Measurements from ENCODE around the gene KRTAP5-9. TPM values are rescaled to one million over a fixed set of nuclear protein-coding genes. Genes with fewer than 3 reads are reported as not detected.
"Not testable (repeated sequence)": the region's sequence is repeated elsewhere in the genome, so short reads cannot be mapped to it uniquely, and the experiment has no call there.

KRTAP5-9 gene
- total RNA-seq, 1 donor from 2014 or later: 0.76 TPM

DNA sequence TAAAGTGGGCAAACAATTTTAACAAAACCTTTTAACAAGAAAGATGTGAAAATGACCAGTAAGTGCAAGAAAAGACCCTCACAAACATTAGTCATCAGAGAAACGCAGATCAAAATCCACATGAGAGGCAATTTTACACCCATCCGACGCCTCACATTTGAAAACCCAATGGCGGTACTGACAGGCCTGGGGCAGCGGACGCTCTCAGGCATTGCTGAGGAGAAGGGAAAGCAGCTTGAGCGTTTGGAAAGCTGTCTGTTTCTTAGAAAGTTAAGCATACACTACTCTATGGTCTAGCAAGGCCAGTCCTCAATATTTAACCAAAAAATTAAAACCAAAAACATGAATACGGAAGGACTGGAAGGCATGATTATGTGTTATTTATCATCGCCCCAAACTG, 12.4 kb upstream of the KRTAP5-9 start:
- no peak overlapping the region for H3K27ac Mint-ChIP-seq (ENCODE audit: unreplicated experiment)
- no peak overlapping the region for H3K4me3 Mint-ChIP-seq (ENCODE audit: unreplicated experiment)
- peaks cover 8% of the 10 kb centered on the region for H3K36me3 Mint-ChIP-seq (ENCODE audit: unreplicated experiment)
- H3K4me1 Mint-ChIP-seq (ENCODE audit: low read depth, unreplicated experiment): no peaks in the 10 kb centered on the region
- no peaks in the 10 kb centered on the region for H3K27me3 Mint-ChIP-seq (ENCODE audit: unreplicated experiment)
- TF ChIP-seq, protein P1, sequence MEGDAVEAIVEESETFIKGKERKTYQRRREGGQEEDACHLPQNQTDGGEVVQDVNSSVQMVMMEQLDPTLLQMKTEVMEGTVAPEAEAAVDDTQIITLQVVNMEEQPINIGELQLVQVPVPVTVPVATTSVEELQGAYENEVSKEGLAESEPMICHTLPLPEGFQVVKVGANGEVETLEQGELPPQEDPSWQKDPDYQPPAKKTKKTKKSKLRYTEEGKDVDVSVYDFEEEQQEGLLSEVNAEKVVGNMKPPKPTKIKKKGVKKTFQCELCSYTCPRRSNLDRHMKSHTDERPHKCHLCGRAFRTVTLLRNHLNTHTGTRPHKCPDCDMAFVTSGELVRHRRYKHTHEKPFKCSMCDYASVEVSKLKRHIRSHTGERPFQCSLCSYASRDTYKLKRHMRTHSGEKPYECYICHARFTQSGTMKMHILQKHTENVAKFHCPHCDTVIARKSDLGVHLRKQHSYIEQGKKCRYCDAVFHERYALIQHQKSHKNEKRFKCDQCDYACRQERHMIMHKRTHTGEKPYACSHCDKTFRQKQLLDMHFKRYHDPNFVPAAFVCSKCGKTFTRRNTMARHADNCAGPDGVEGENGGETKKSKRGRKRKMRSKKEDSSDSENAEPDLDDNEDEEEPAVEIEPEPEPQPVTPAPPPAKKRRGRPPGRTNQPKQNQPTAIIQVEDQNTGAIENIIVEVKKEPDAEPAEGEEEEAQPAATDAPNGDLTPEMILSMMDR (IDR thresholded peaks at IDR 0.05; ENCODE audit: partially characterized antibody, unreplicated experiment): no peak
- no peak for DNase-seq
- peaks cover 10% of the 10 kb centered on the region for H3K9me3 Mint-ChIP-seq (ENCODE audit: unreplicated experiment)

DNA sequence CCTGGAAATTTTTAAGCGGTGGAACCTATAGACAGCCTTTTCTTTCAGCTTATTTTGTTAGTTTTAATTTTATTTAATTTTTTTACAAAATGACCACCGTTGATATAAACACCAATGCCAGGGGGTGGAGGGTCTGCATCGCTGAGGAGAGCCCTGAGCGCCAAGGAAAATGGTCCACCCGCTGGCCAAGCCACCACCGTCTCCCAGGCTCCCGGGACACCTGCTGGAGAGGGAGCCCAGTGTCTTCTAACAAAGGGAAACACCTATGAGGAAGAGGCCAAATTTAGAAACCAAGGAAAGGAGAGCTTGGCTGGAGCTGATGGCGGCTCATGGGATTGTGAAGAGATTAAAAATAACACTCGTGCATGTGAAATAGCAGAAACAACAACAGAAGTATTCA, 10.7 kb upstream of the KRTAP5-9 start:
- no peak for DNase-seq
- Mint-ChIP-seq H3K4me3 (ENCODE audit: unreplicated experiment) (no peak overlapping the region), H3K27me3 (ENCODE audit: unreplicated experiment) (no peaks in the 10 kb centered on the region), H3K4me1 (ENCODE audit: low read depth, unreplicated experiment) (no peaks in the 10 kb centered on the region), H3K36me3 (ENCODE audit: unreplicated experiment) (peaks cover 3% of the 10 kb centered on the region), H3K27ac (ENCODE audit: unreplicated experiment) (no peak overlapping the region), H3K9me3 (ENCODE audit: unreplicated experiment) (peaks cover 12% of the 10 kb centered on the region)
- TF ChIP-seq, protein P1 (IDR thresholded peaks at IDR 0.05; ENCODE audit: partially characterized antibody, unreplicated experiment): no peak

- not testable (repeated sequence) for H3K27me3 Mint-ChIP-seq (ENCODE audit: unreplicated experiment); DNase-seq; H3K36me3 Mint-ChIP-seq (ENCODE audit: unreplicated experiment); H3K4me3 Mint-ChIP-seq (ENCODE audit: unreplicated experiment); H3K4me1 Mint-ChIP-seq (ENCODE audit: low read depth, unreplicated experiment)
- Mint-ChIP-seq H3K27ac (ENCODE audit: unreplicated experiment) (peak within 1 kb of the TSS; percentile 10), H3K9me3 (ENCODE audit: unreplicated experiment) (peaks cover 12% of the 10 kb centered on the region)
Observed at GRCh38 chr11:71537977-71538665, 10.1 kb upstream of the KRTAP5-9 start, which contains the start of gene KRTAP5-8. TSS of gene KRTAP5-8 (plus strand) at chr11:71538025. CDS start at chr11:71538056, 31 bp downstream.

GRCh38 chr11:71538666-71538990, 9.6 kb upstream of the KRTAP5-9 start:
- no peak for DNase-seq
- H3K9me3 Mint-ChIP-seq (ENCODE audit: unreplicated experiment): peaks cover 12% of the 10 kb centered on the region
- TF ChIP-seq, protein P1 (IDR thresholded peaks at IDR 0.05; ENCODE audit: partially characterized antibody, unreplicated experiment): no peak
- no peaks in the 10 kb centered on the region for H3K27me3 Mint-ChIP-seq (ENCODE audit: unreplicated experiment)
- no peaks in the 10 kb centered on the region for H3K4me1 Mint-ChIP-seq (ENCODE audit: low read depth, unreplicated experiment)
- no peak overlapping the region for H3K4me3 Mint-ChIP-seq (ENCODE audit: unreplicated experiment)
- peak overlapping the region; percentile 10 for H3K27ac Mint-ChIP-seq (ENCODE audit: unreplicated experiment)
- H3K36me3 Mint-ChIP-seq (ENCODE audit: unreplicated experiment): peaks cover 3% of the 10 kb centered on the region

- peak overlapping the region; percentile 10 for H3K27ac Mint-ChIP-seq (ENCODE audit: unreplicated experiment)
- no peaks in the 10 kb centered on the region for H3K27me3 Mint-ChIP-seq (ENCODE audit: unreplicated experiment)
- DNase-seq: no peak
- no peak overlapping the region for H3K4me3 Mint-ChIP-seq (ENCODE audit: unreplicated experiment)
- TF ChIP-seq, protein P1 (IDR thresholded peaks at IDR 0.05; ENCODE audit: partially characterized antibody, unreplicated experiment): no peak
- H3K4me1 Mint-ChIP-seq (ENCODE audit: low read depth, unreplicated experiment): no peaks in the 10 kb centered on the region
- peaks cover 12% of the 10 kb centered on the region for H3K9me3 Mint-ChIP-seq (ENCODE audit: unreplicated experiment)
- peaks cover 3% of the 10 kb centered on the region for H3K36me3 Mint-ChIP-seq (ENCODE audit: unreplicated experiment)
Observed at GRCh38 chr11:71539017-71539416, 9.2 kb upstream of the KRTAP5-9 start.

- DNase-seq; H3K4me3 Mint-ChIP-seq (ENCODE audit: unreplicated experiment); H3K36me3 Mint-ChIP-seq (ENCODE audit: unreplicated experiment); H3K27ac Mint-ChIP-seq (ENCODE audit: unreplicated experiment); H3K4me1 Mint-ChIP-seq (ENCODE audit: low read depth, unreplicated experiment); H3K27me3 Mint-ChIP-seq (ENCODE audit: unreplicated experiment): not testable (repeated sequence)
- peaks cover 12% of the 10 kb centered on the region for H3K9me3 Mint-ChIP-seq (ENCODE audit: unreplicated experiment)
Observed at GRCh38 chr11:71539971-71540370, 8.2 kb upstream of the KRTAP5-9 start.

DNA sequence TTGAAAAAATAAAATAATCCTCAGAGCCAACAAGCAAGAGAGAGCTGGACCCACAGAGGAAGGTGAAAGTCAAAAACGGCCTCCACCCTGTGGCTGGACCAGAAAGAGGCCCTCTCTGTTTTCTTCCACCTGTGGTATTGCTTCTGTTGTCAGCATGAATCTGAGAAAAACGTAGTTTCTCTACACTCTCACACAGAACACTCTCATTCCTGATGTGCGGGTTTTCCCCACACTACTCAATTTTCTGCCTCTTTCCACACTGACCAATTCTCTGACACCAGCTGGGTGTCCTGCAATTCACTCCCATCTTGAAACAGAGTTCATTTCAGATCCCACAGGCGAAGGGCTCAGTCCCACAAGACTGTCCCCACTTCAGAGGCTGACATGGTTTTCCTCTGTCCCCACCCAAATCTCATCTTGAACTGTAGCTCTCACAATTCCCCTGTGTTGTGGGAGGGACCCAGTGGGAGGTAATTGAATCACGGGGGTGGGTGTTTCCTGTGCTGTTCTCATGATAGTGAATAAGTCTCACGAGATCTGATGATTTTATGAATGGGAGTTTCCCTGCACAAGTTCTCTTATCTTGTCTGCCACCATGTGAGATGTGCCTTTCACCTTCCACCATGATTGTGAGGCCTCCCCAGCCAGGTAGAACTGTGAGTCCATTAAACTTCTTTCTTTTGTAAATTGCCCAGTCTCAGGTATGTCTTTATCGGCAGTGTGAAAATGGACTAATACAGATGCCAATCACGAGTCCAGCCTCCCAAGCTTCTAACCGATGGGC, 7.5 kb upstream of the KRTAP5-9 start:
- not testable (repeated sequence) for H3K36me3 Mint-ChIP-seq (ENCODE audit: unreplicated experiment); H3K4me1 Mint-ChIP-seq (ENCODE audit: low read depth, unreplicated experiment); H3K4me3 Mint-ChIP-seq (ENCODE audit: unreplicated experiment); DNase-seq; H3K27me3 Mint-ChIP-seq (ENCODE audit: unreplicated experiment); H3K27ac Mint-ChIP-seq (ENCODE audit: unreplicated experiment)
- peaks cover 12% of the 10 kb centered on the region for H3K9me3 Mint-ChIP-seq (ENCODE audit: unreplicated experiment)

Measured in glutamatergic neuron (in vitro differentiated cells).